Thoracic aorta (tissue), 2 donors: Measurements from ENCODE around the gene CAP2. TPM values are rescaled to one million over a fixed set of nuclear protein-coding genes. Genes with fewer than 3 reads are reported as not detected.
A peak's percentile ranks its signal among the peaks of the same experiment; 100 is the strongest.

Experiments
- ATAC-seq: fragments of 150-250 bp; one replicate; pipeline ENCODE4 v1.8.0; 2017; ENCODE audit warnings: low read depth; ENCODE audit not compliant: insufficient number of reproducible peaks, low FRiP score
- DNase-seq: peaks from one replicate; pipeline ENCODE4 v3.0.0-alpha.2; 2020; ENCODE audit warnings: low spot score
- H3K27ac ChIP-seq, 2 donors: fragments of 200-600 bp; sonication (generic); 1 replicate in 1 of 2; 2 replicates in 1 of 2; pipeline ENCODE4 v1.5.1; 2016; ENCODE audit warnings: mild to moderate bottlenecking in 2 of 2, moderate library complexity in 2 of 2
- H3K27me3 ChIP-seq: fragments of 200-600 bp; sonication (generic); replicated peaks from 2 replicates; pipeline ENCODE4 v1.6.0; 2016; ENCODE audit warnings: mild to moderate bottlenecking; ENCODE audit not compliant: insufficient read depth
- H3K36me3 ChIP-seq: fragments of 200-600 bp; sonication (generic); one replicate; pipeline ENCODE4 v1.5.1; 2016
- H3K4me1 ChIP-seq, 2 donors: fragments of 200-600 bp; sonication (generic); 1 replicate in 1 of 2; 2 replicates in 1 of 2; pipeline versions ENCODE4 v1.5.1 to v1.6.0; 2016; ENCODE audit warnings: low read depth in 2 of 2, mild to moderate bottlenecking in 1 of 2; ENCODE audit not compliant: control insufficient read depth in 1 of 2
- H3K4me3 ChIP-seq: fragments of 200-600 bp; sonication (generic); 2 replicates; pipeline ENCODE4 v1.5.1; 2016; ENCODE audit warnings: mild to moderate bottlenecking
- H3K9me3 ChIP-seq: fragments of 200-600 bp; sonication (generic); 2 replicates; pipeline ENCODE4 v1.5.1; 2016
- total RNA-seq, 2 donors: library from RNA; depleted of rRNA; stranded (reverse); fragments of >200 nt; gene quantifications; one replicate each; pipeline versions ENCODE4 v1.1.0 to v1.2.3, GENCODE V29; 2016
- TF ChIP-seq, protein P1 (sequence below): fragments of 200-600 bp; sonication (generic); IDR thresholded peaks from one replicate; pipeline ENCODE4 v1.5.1; 2019; ENCODE audit warnings: antibody characterized with exemption

Gene CAP2
- total RNA-seq, 2 donors from 2014 or later: 20.6 to 20.8 TPM

DNA sequence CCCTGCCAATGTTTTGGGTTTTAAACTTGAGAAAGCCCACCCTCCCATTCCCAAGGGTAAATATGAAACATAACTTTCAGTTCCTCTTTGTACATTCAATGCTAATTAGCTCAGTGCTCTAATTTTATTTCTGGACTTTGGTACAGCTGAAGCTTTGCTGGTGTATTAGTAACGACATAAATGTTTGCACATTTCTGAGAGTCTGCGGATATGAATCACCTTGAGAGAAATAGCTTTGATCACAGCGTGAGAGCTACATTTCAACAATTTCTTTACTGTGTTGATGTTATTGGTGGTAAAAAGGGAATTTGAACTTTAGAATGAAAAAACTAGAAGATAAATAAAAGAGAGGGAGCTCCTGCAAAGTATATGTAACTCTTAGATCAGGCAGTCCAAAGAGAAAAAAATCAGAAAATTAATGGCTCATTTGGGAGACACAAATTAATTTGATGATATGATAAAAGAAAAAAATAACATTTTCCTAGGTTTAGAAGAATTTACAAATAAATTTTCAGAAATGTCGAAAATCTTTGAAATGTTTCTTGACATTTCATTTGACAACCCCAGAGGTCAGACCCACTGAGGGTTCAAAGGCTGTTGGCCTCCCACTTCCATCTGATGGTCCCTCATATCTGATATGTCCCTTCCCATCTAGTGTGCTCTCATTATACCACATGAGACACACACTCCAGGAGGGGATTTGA is 38.5 kb upstream of the CAP2 start:
- Histone ChIP-seq H3K36me3 (no peaks in the 10 kb centered on the region), H3K27me3 (no peaks in the 10 kb centered on the region), H3K9me3 (no peaks in the 10 kb centered on the region), H3K27ac (no peak overlapping the region), H3K4me3 (no peak overlapping the region), H3K4me1 (no peaks in the 10 kb centered on the region)
- no peak for DNase-seq
- TF ChIP-seq, protein P1, sequence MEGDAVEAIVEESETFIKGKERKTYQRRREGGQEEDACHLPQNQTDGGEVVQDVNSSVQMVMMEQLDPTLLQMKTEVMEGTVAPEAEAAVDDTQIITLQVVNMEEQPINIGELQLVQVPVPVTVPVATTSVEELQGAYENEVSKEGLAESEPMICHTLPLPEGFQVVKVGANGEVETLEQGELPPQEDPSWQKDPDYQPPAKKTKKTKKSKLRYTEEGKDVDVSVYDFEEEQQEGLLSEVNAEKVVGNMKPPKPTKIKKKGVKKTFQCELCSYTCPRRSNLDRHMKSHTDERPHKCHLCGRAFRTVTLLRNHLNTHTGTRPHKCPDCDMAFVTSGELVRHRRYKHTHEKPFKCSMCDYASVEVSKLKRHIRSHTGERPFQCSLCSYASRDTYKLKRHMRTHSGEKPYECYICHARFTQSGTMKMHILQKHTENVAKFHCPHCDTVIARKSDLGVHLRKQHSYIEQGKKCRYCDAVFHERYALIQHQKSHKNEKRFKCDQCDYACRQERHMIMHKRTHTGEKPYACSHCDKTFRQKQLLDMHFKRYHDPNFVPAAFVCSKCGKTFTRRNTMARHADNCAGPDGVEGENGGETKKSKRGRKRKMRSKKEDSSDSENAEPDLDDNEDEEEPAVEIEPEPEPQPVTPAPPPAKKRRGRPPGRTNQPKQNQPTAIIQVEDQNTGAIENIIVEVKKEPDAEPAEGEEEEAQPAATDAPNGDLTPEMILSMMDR: no peak
- no peak for ATAC-seq

DNA sequence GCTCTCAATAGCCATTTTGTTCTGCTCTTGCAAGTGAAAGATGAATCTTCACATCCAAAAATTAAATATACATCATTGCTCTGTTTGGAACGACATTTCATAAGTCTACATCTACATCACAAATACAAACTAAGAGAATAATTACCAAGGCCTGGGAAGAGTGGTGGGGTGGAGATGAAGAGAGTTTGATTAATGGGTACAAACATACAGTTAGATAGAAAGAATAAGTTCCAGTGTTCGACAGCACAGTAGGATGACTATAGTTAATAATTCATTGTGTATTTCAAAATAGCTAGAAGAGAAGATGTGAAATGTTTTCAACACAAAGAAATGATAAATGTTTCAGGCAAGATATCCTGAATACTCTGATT is 38.0 kb upstream of the CAP2 start:
- Histone ChIP-seq H3K27ac (no peak overlapping the region), H3K4me1 (peaks cover 0 to 4% of the 10 kb centered on the region in 2 donors), H3K36me3 (no peaks in the 10 kb centered on the region), H3K4me3 (no peak overlapping the region), H3K27me3 (no peaks in the 10 kb centered on the region), H3K9me3 (no peaks in the 10 kb centered on the region)
- TF ChIP-seq, protein P1: no peak
- no peak for ATAC-seq
- no peak for DNase-seq

DNA sequence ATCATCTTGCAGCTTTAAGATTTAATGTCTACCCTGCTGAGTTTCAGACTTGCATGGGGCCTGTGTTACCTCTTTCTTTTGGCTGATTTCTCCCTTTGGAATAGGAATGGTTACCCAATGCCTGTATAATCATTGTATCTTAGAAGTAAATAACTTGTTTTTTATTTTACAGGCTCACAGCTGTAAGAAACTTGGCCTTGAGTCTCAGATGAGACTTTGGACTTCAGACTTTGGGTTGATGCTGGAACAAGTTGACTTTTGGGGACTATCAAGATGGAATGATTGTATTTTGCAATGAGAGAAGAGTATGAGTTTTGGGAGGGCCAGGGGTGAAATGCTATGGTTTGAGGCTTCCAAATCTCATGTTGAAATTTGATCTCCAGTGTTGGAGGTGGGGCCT is 34.9 kb upstream of the CAP2 start:
- TF ChIP-seq, protein P1: no peak
- H3K36me3 ChIP-seq: no peaks in the 10 kb centered on the region
- H3K27me3 ChIP-seq: no peaks in the 10 kb centered on the region
- peaks cover 0 to 21% of the 10 kb centered on the region in 2 donors for H3K4me1 ChIP-seq
- no peaks in the 10 kb centered on the region for H3K9me3 ChIP-seq
- no peak for ATAC-seq
- no peak for DNase-seq
- no peak overlapping the region for H3K27ac ChIP-seq
- H3K4me3 ChIP-seq: no peak overlapping the region

DNA sequence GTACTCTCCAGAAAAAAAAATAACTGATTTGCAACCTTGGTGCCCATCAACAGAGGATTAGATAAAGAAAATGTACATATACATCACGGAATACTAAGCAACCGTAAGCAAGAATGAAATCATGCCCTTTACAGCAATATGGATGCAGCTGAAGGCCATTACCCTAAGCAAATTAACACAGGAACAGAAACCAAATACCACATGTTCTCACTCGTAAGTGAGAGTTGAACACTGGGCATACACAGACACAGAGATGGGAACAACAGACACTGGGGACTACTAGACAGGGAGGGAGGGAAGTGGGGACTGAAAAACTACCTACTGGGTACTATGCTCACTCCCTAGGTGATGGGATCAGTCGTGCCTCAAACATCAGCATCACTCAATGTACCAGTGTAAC is 32.8 kb upstream of the CAP2 start:
- Histone ChIP-seq H3K4me3 (no peak overlapping the region), H3K9me3 (no peaks in the 10 kb centered on the region), H3K27ac (peak overlapping the region; percentile 1 to 16), H3K27me3 (no peaks in the 10 kb centered on the region), H3K36me3 (no peaks in the 10 kb centered on the region), H3K4me1 (peaks cover 0 to 21% of the 10 kb centered on the region in 2 donors)
- no peak for DNase-seq
- no peak for ATAC-seq
- TF ChIP-seq, protein P1: no peak

DNA sequence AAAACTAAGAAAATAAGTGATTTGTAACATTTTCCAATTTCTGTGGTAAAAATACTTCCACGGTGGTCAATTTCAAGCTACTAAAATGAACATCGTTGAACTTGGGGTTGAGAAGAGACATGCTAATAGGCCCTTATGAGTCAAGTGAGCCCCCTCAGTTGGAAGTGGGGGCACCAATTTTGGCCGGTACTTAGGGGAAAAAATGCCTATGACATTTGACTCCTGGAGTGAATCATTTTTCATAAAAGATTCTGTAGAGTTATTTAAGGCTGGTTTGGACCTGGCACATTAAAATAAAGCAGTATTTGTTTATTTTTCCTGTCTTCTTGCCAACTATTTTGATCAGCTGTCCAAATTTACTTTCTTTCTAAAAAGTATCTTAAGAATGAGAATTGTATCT is 32.4 kb upstream of the CAP2 start:
- no peaks in the 10 kb centered on the region for H3K9me3 ChIP-seq
- peak overlapping the region; percentile 1 to 16 for H3K27ac ChIP-seq
- DNase-seq: no peak
- H3K36me3 ChIP-seq: no peaks in the 10 kb centered on the region
- peaks cover 0 to 21% of the 10 kb centered on the region in 2 donors for H3K4me1 ChIP-seq
- TF ChIP-seq, protein P1: no peak
- H3K27me3 ChIP-seq: no peaks in the 10 kb centered on the region
- no peak for ATAC-seq
- no peak overlapping the region for H3K4me3 ChIP-seq
